Lower leg skin (tissue), 4 donors: ENCODE results near the gene AGL. TPM values are rescaled to one million over a fixed set of nuclear protein-coding genes. Genes with fewer than 3 reads are reported as not detected.

ENCODE experiments used
- DNase-seq, 2 donors: peaks; one replicate each; pipeline ENCODE4 v3.0.0-alpha.2; 2019; ENCODE audit warnings: low spot score in 2 of 2
- H3K4me3 ChIP-seq: fragments of 200-600 bp; sonication (generic); 2 replicates; pipeline ENCODE4 v1.5.1; 2017; ENCODE audit warnings: mild to moderate bottlenecking, low read depth; ENCODE audit not compliant: poor library complexity, severe bottlenecking
- CTCF ChIP-seq, 3 donors: fragments of 450-650 bp; IDR thresholded peaks; one replicate each; pipeline ENCODE4 v1.5.1; 2016; ENCODE audit warnings: antibody characterized with exemption in 3 of 3, mild to moderate bottlenecking in 3 of 3, moderate library complexity in 2 of 3
- POLR2A ChIP-seq, 2 donors: fragments of 450-650 bp; IDR thresholded peaks; one replicate each; pipeline ENCODE4 v1.6.1; 2016 to 2017; ENCODE audit warnings: antibody characterized with exemption in 2 of 2, mild to moderate bottlenecking in 1 of 2, moderate library complexity in 1 of 2
- WGBS, 2 donors: methylation state at CpG; one replicate each; pipeline ENCODE4 v1.1.5; 2018; 5-methylcytosine and 5-hydroxymethylcytosine counted together
- intact Hi-C: fragments of 100-400 bp; cut with DNase I; formaldehyde crosslinking; loops from one replicate; pipeline ENCODE4 v1.15.0; 2023; ENCODE audit warnings: low total_unique reads
- total RNA-seq, 4 donors: library from RNA; depleted of rRNA; stranded (reverse); fragments of >200 nt; gene quantifications; one replicate each; pipeline ENCODE4 v1.1.0, GENCODE V29; 2016

Gene AGL
- total RNA-seq, 4 donors from 2014 or later = 8.1 to 12.9 (median 8.8) TPM

GRCh38 chr1:99811747-99812146, 38.4 kb upstream of the AGL start:
- no peak for DNase-seq
- no peak for TF ChIP-seq POLR2A (IDR thresholded peaks at IDR 0.05)
- 92 to 96% methylated on average over 1 of the region's 1 CpG for WGBS, 2 donors
- H3K4me3 ChIP-seq = no peak overlapping the region
- intact Hi-C loops = no loop called here

- WGBS, 2 donors = 76 to 80% methylated on average over 3 of the region's 3 CpGs
- TF ChIP-seq POLR2A (IDR thresholded peaks at IDR 0.05) (no peak), CTCF (IDR thresholded peaks at IDR 0.05) (no peak)
- DNase-seq = no peak
- intact Hi-C loops = no loop called here
- H3K4me3 ChIP-seq = no peak overlapping the region
These were observed 35.7 kb upstream of the AGL start for GRCh38 chr1:99814373-99814900.

GRCh38 chr1:99816656-99817055, 33.5 kb upstream of the AGL start:
- no peak for DNase-seq
- intact Hi-C loops = no loop called here
- 71 to 79% methylated on average over 8 of the region's 8 CpGs for WGBS, 2 donors
- TF ChIP-seq CTCF (IDR thresholded peaks at IDR 0.05) (no peak), POLR2A (IDR thresholded peaks at IDR 0.05) (no peak)
- no peak overlapping the region for H3K4me3 ChIP-seq

- no peak for TF ChIP-seq POLR2A (IDR thresholded peaks at IDR 0.05)
- TF ChIP-seq CTCF (IDR thresholded peaks at IDR 0.05) = no peak
- H3K4me3 ChIP-seq = no peak overlapping the region
- no peak for DNase-seq
- intact Hi-C loops = no loop called here
- WGBS, 2 donors = 63 to 66% methylated on average over 3 of the region's 3 CpGs
These were observed 32.0 kb upstream of the AGL start for GRCh38 chr1:99818063-99818699.

- WGBS, 2 donors = 48 to 49% methylated on average over 4 of the region's 4 CpGs
- H3K4me3 ChIP-seq = no peak overlapping the region
- intact Hi-C loops = no loop called here
- no peak for DNase-seq
- TF ChIP-seq POLR2A (IDR thresholded peaks at IDR 0.05) (no peak), CTCF (IDR thresholded peaks at IDR 0.05) (no peak)
These were observed 29.6 kb upstream of the AGL start for GRCh38 chr1:99820546-99820945.

GRCh38 chr1:99825098-99825497, 25.1 kb upstream of the AGL start:
- DNase-seq = no peak
- TF ChIP-seq POLR2A (IDR thresholded peaks at IDR 0.05) = no peak
- no peak for TF ChIP-seq CTCF (IDR thresholded peaks at IDR 0.05)
- 92 to 93% methylated on average over 3 of the region's 3 CpGs for WGBS, 2 donors
- intact Hi-C loops = no loop called here
- no peak overlapping the region for H3K4me3 ChIP-seq
